Hepatocyte (in vitro differentiated cells): ENCODE data around the gene NFILZ.

Experiments used
- CTCF ChIP-seq: fragments of 200-600 bp; sonication (generic); IDR thresholded peaks from 2 replicates; pipeline ENCODE4 v1.5.1; 2016; ENCODE audit warnings: antibody characterized with exemption, mild to moderate bottlenecking; ENCODE audit not compliant: poor library complexity
- EZH2phosphoT487 ChIP-seq: fragments of 200-600 bp; sonication (generic); IDR thresholded peaks from one replicate; pipeline ENCODE4 v1.6.1; 2018; ENCODE audit warnings: antibody characterized with exemption, mild to moderate bottlenecking, low read depth, moderate library complexity; ENCODE audit not compliant: unreplicated experiment, severe bottlenecking

GRCh38 chr19:8642561-8642960 lies 12.1 kb downstream of the NFILZ start:
- TF ChIP-seq EZH2phosphoT487 = no peak
- TF ChIP-seq CTCF = no peak
